ENCODE data around the gene P2RX4.
"Not testable (repeated sequence)": the region's sequence is repeated elsewhere in the genome, so short reads cannot be mapped to it uniquely, and the experiment has no call there.

The P2RX4 gene

DNA sequence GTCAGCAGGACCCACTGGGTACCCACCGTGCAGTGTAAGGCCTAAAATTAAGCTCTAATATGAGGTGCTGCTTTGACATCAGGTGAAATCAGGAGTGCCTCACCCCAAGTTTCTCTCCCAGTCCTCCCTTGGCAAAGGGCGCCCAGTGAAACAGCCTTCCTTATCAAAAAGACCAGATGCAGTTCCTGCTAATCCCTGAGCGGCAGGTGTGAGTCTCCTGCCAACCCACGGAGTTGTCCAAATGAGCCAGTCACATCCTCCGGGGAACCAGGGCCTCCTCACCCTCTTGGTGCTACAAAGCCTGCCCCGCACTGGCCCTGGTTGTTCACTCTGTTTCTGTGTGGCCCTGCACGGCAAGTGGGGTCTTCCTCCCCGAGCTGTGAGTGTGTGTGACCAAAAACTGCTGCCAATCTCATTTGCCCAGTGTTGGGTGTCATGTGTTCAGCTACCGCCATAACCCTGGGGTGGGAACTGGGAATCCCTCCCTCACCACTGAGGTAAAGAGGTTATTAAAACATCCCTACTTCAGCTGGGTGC lies 20.2 kb upstream of the P2RX4 start:
- no peak for DNase-seq

DNA sequence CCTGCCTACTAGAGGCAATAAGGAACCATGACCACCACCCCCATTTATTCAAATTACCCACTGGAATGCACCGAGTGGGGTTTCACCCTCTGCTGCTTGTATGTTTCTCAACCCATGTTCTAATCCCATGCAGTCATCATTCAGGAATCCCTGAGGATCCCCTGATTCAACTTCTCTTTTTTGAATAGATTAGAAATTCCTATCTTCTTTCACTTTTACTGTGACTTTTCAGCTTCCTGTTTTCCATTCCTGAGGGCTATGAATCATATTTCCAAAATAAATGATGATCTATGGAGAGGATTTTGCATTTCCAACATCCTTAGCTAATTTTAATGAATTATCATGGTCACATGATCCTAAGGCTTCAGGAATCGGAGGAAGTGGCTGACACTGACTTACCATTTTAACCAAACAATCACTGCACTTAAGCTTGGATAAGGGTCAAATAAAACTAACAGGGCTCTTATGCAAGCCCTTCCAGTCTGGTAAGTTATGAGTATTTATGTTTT lies 19.4 kb upstream of the P2RX4 start:
- no peak for DNase-seq

DNA sequence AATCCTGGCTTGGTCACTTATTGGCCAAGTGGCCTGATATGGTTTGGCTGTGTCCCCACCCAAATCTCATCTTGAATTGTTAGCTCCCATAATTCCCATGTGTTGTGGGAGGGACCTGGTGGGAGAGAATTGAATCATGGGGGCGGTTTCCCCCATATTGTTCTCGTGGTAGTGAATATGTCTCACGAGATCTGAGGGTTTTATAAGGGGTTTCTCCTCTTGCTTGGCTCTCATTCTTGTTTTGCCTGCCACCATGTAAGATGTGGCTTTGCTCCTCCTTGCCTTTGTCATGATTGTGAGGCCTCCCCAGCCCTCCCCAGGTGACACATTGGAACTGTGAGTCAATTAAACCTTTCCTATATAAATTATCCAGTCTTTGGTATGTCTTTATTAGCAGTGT lies 18.8 kb upstream of the P2RX4 start:
- no peak for DNase-seq

DNA sequence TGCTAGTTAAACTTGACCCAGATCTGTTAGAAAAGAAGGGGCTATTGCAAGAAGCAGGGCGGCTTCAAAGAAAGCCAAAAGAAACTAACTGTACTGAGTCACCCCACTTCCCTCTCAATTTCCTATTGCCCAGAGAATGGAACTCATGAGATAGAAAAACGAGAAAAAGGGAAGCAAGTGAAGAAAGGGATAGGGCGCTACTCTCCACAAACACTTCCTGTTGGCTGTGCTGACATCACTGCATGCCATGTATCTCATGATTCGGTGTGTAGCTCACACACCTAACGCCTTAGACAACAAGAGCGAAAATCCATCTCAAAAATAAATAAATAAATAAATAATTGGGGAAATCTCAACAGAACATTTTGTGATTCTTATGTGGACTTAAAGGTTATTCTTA lies 13.0 kb upstream of the P2RX4 start:
- no peak for DNase-seq

DNA sequence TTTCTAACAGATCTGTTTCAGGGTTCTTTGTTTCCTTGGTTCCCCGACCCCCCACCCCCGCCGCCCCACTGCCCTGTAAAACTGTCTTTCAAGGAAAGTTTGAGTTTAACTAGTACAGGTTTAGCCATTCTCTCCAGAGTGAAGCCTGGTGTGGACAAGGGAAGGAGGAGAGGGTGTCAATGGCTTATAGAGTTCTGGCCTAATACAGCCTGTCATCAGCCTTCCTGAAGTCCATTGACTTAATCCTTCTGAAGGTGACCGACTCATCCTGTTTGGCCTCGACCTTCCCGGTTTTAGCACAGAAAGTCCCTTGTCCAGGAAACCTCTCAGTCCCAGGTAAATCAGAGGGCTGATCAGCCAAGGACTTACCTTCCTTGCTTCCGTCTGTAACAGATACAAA lies 11.0 kb upstream of the P2RX4 start:
- DNase-seq = no peak

GRCh38 chr12:121201140-121201539 lies 8.8 kb upstream of the P2RX4 start:
- DNase-seq = not testable (repeated sequence)

- no peak for DNase-seq
Measured at GRCh38 chr12:121202407-121203355, 7.2 kb upstream of the P2RX4 start.

GRCh38 chr12:121203482-121203881 lies 6.4 kb upstream of the P2RX4 start:
- DNase-seq = no peak

- no peak for DNase-seq
Measured at GRCh38 chr12:121205491-121205890, 4.4 kb upstream of the P2RX4 start.

- DNase-seq = not testable (repeated sequence)
Measured at GRCh38 chr12:121208571-121208970, 1.4 kb upstream of the P2RX4 start.

DNA sequence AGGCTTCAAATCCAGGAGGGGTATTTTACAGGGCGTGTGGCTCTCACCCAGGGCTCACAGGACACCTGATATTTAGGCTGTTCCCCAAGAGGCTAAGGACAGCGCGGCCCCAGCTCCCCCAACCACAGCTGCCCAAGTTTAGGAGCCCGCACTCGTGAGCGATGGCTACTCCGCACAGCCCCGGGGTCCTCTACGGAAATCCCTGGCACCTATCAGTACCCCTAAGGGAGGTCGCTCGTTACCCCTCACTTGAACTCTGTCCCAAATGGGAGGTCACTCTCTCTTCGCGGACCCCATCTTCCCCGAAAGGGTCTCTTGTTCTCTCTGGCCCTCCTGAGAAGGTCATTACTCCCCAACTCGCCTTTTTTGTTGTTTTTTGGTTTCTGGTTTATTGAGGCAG lies 708 bp upstream of the P2RX4 start:
- no peak for DNase-seq

DNA sequence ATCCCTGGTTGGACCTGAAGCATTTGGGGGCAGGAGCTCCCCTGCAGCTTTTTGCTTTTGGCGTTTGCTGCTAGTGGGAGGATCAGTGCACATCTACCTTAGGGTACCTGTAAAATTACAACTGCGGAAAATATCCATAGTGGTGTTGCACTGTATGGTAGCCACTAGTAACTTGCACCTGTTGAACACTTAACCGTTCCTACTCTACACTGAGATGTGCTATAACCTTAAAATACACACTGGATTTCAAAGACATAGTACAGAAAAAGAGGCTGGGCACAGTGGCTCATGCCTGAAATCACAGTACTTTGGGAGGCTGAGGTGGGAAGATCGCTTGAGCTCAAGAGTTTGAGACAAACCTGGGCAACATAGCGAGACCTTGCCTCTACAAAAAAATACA lies 2.9 kb downstream of the P2RX4 start:
- DNase-seq = no peak

DNA sequence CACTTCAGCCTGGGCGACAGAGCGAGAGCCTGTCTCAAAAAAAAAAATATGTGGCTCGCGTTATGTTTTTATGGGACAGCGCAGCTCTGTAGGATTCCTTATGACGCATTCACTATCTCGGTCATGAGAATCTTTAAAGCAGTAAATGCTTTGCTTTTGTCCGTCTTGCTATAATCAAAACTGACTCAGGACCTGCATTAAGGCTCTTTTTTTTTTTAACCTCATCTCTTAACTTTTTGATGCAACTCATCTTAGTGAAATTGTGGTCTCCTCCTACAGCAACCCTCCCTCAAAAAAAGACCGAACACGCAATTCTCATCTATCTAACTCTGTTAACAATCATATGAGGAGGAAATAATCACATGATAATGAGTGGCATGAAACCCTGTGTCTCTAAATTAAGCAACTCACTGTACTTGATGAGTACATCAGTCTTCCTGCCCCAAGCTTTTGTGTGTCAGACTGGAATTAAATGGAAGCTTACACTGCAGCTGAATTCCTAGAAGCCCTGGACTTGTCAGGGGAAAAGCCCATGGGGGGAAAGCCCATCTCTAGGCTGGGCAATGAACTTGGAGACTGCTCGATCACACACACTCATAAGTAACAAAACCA lies 4.3 kb downstream of the P2RX4 start:
- no peak for DNase-seq

GRCh38 chr12:121214855-121215745 lies 5.2 kb downstream of the P2RX4 start:
- DNase-seq = no peak

DNA sequence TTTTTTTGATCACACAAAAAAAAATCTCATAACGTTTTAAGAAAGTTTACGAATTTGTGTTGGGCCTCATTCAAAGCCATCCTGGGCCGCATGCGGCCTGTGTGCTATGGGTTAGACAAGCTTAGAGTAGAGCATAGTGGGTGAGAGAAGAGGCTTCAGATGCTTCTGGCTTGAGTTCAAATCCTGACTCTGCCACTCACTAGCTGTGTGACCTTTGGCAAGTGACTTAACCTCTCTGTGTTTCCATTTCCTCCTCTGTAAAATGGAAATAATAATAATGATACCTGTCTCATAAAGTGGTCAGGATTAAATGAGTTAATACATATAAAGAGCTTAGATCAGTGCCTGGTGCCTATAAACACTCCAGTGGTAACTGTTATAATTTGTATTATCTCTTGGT lies 6.2 kb downstream of the P2RX4 start:
- DNase-seq = no peak

- DNase-seq = no peak
Measured at GRCh38 chr12:121217063-121217462, 7.1 kb downstream of the P2RX4 start.

DNA sequence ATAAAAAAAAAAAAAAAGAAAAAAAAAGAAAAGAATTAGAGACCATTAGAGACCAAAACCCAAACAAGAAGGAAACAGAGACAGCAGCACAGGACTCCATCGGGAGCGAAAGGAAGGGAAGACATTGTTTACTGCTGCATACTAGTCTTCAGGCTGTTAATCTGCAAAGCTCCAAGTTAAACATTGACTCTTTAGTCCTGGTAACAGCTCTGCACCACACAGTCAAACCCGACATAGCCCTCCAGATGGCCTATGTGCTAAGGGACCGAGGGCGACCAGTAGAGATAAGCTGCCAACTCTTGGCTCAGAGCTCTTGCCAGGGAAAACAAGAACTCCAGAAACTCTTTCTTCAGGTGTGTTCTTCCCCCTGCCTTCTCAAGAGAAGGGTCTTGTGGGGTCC lies 7.8 kb downstream of the P2RX4 start:
- no peak for DNase-seq

GRCh38 chr12:121218588-121219352 lies 8.8 kb downstream of the P2RX4 start:
- peak; percentile 12 for DNase-seq

- DNase-seq = no peak
Measured at GRCh38 chr12:121219353-121219986, 9.5 kb downstream of the P2RX4 start.

DNA sequence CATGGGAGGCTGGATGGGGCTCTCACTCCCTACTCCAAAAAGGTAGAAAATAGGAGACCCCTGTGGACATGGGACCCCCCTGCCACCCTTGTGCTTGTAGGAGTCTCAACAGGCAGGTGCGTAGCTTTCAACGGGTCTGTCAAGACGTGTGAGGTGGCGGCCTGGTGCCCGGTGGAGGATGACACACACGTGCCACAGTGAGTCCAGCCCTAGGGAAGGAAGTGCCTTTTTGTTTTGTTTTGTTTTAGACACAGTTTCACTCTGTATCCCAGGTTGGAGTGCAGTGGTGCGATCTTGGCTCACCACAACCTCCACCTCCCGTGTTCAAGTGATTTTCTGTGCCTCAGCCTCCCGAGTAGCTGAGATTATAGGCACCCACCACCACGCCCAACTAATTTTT lies 12.9 kb downstream of the P2RX4 start:
- no peak for DNase-seq

Data from NCI-H1105 treated with DMSO at 0.1 percent for 48 hours (cell line).